Measurements from ENCODE around the gene PIGP. TPM values are rescaled to one million over a fixed set of nuclear protein-coding genes. Genes with fewer than 3 reads are reported as not detected.

The PIGP gene
- total RNA-seq, 1 donor from 2014 or later: 37.6 TPM

- no peak for TF ChIP-seq CTCF (IDR thresholded peaks at IDR 0.05; ENCODE audit: borderline replicate concordance)
- peaks cover 57% of the 10 kb centered on the region for H3K36me3 ChIP-seq
- intact Hi-C loops (cut with micrococcal nuclease): no loop called here
- no peak overlapping the region for H3K4me3 ChIP-seq
- no peaks in the 10 kb centered on the region for H3K9me3 ChIP-seq (replicated peaks)
- H3K27ac ChIP-seq (replicated peaks): no peak overlapping the region
- H3K27me3 ChIP-seq (ENCODE audit: low read depth): no peaks in the 10 kb centered on the region
- no peak for DNase-seq
- no peaks in the 10 kb centered on the region for H3K4me1 ChIP-seq
Measured at GRCh38 chr21:37093977-37094376, 21.1 kb upstream of the PIGP start.

- Histone ChIP-seq H3K27ac (replicated peaks) (no peak overlapping the region), H3K36me3 (peaks cover 19% of the 10 kb centered on the region), H3K4me3 (no peak overlapping the region), H3K9me3 (replicated peaks) (no peaks in the 10 kb centered on the region), H3K4me1 (peaks cover 14% of the 10 kb centered on the region), H3K27me3 (ENCODE audit: low read depth) (no peaks in the 10 kb centered on the region)
- no peak for TF ChIP-seq CTCF (IDR thresholded peaks at IDR 0.05; ENCODE audit: borderline replicate concordance)
- intact Hi-C loops (cut with micrococcal nuclease): no loop called here
- no peak for DNase-seq
Measured at GRCh38 chr21:37088186-37088735, 15.4 kb upstream of the PIGP start.

GRCh38 chr21:37087188-37087587 lies 14.3 kb upstream of the PIGP start:
- intact Hi-C loops (cut with micrococcal nuclease): no loop called here
- peak; percentile 49 for TF ChIP-seq CTCF (IDR thresholded peaks at IDR 0.05; ENCODE audit: borderline replicate concordance)
- no peak for DNase-seq

GRCh38 chr21:37085726-37086125 lies 12.9 kb upstream of the PIGP start:
- no peak for DNase-seq
- intact Hi-C loops (cut with micrococcal nuclease): no loop called here

More at GRCh38 chr21:37087188-37087587, 14.3 kb upstream of the PIGP start:
- H3K27me3 ChIP-seq (ENCODE audit: low read depth): no peaks in the 10 kb centered on the region
- no peaks in the 10 kb centered on the region for H3K9me3 ChIP-seq (replicated peaks)
- no peak overlapping the region for H3K4me3 ChIP-seq
- H3K27ac ChIP-seq (replicated peaks): no peak overlapping the region
- H3K4me1 ChIP-seq: peaks cover 24% of the 10 kb centered on the region
- peaks cover 16% of the 10 kb centered on the region for H3K36me3 ChIP-seq

GRCh38 chr21:37082856-37083528 lies 10.1 kb upstream of the PIGP start:
- no peak for TF ChIP-seq CTCF (IDR thresholded peaks at IDR 0.05; ENCODE audit: borderline replicate concordance)
- peaks cover 27% of the 10 kb centered on the region for H3K4me1 ChIP-seq
- H3K9me3 ChIP-seq (replicated peaks): peaks cover 15% of the 10 kb centered on the region
- no peaks in the 10 kb centered on the region for H3K27me3 ChIP-seq (ENCODE audit: low read depth)
- intact Hi-C loops (cut with micrococcal nuclease): no loop called here
- no peak overlapping the region for H3K4me3 ChIP-seq
- no peaks in the 10 kb centered on the region for H3K36me3 ChIP-seq
- no peak overlapping the region for H3K27ac ChIP-seq (replicated peaks)
- DNase-seq: no peak

More at GRCh38 chr21:37085726-37086125, 12.9 kb upstream of the PIGP start:
- Histone ChIP-seq H3K4me1 (peaks cover 27% of the 10 kb centered on the region), H3K4me3 (no peak overlapping the region), H3K9me3 (replicated peaks) (no peaks in the 10 kb centered on the region), H3K27me3 (ENCODE audit: low read depth) (no peaks in the 10 kb centered on the region), H3K36me3 (peaks cover 6% of the 10 kb centered on the region), H3K27ac (replicated peaks) (no peak overlapping the region)
- no peak for TF ChIP-seq CTCF (IDR thresholded peaks at IDR 0.05; ENCODE audit: borderline replicate concordance)

All from left ventricle myocardium inferior (tissue), 1 donor.